GM18951 (cell line): ENCODE measurements around the gene TDRD10.

Experiments
- POLR2A ChIP-seq: IDR thresholded peaks from 4 replicates; pipeline ENCODE4 v1.6.1; 2011; ENCODE audit warnings: mild to moderate bottlenecking; ENCODE audit not compliant: insufficient read length, insufficient read depth; ENCODE audit errors: extremely low read depth
- in situ Hi-C: fragments of 300-500 bp; cut with MboI; formaldehyde crosslinking; loops from one replicate; pipeline ENCODE4 v1.12.0; 2022; ENCODE audit warnings: low sequenced_read_pairs, mixed read lengths, inconsistent platforms; ENCODE audit not compliant: unreplicated experiment

Gene TDRD10

DNA sequence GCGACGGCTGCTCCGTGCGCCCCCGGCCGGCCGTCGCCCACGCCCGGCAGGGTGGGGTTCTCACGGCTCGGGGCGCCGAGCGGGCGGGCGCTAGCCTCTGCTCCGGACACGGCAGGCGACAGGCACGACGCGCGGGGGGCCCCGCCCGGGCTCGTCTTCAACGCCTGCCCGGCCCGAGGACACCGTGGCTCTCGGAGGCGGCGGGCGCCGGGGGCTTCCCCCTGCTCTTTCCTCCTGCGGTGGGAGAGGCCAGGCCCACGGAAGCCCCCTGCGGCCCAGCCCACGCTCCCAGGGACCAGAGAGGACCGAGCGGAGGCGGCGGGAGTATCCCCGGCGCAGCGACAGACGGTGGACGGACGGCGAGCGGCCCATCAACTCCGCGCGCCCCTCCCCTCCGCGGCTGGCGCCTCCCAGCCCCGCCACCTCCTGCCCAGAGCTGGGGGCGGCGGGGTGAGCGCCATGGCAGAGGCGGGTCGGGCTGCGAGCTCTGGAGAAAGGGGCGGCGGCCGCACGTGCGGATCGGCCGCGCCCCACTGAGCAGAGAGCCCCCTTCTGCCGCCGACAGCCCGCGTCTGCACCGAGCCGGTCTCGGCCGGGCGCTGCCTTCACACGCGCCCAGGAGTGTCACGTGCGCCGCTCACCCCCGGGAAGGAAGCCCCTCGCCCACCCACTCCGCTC is at the start of gene TDRD10, which contains the start of gene SHE:
Gene TDRD10 (plus strand): TSS at position 154 of the 678 bp plus-strand sequence. CDS start 4,685 bp downstream, outside the sequence.
Gene SHE (minus strand): TSS at position 347 of the 678 bp plus-strand sequence. CDS start 386 bp downstream, outside the sequence.
- in situ Hi-C loops: no loop called here
- no peak for TF ChIP-seq POLR2A

GRCh38 chr1:154453161-154453560 is 48.9 kb upstream of the TDRD10 start:
- TF ChIP-seq POLR2A: no peak
- in situ Hi-C loops: no loop called here

GRCh38 chr1:154453574-154454352 is 48.3 kb upstream of the TDRD10 start:
- in situ Hi-C loops: no loop called here

DNA sequence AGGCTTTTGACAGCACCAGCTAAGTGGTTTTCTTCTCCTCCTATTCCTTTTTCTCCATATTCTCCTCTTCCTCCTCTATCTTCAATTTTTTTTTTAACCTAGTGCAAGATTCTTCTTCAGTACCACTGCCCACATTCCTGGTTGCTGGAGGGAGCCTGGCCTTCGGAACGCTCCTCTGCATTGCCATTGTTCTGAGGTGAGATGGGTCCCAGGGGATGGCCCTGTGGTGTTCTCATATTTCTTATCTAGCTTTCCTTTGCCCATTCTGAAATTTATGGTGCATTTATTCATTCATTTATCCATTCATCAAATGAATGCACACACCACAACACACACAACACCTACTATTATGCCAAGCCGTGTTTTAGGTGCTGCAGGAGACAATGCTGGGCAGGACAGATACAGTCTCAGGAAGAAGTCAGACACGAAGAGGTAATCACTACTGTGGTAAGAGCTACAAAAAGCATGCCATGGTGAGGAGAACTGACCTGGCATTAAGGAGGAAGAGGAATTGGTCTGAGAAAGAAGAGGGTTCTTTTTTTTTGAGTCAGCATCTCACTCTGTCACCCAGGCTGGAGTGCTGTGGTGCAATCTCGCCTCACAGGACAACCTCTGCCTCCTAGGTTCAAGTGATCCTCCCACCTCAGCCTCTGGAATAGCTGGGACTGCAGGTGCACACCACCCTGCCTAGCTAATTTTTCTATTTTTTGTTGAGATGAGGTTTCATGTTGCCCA is 47.5 kb upstream of the TDRD10 start:
- in situ Hi-C loops: no loop called here
- TF ChIP-seq POLR2A: no peak

More at GRCh38 chr1:154453574-154454352, 48.3 kb upstream of the TDRD10 start:
- TF ChIP-seq POLR2A: no peak

DNA sequence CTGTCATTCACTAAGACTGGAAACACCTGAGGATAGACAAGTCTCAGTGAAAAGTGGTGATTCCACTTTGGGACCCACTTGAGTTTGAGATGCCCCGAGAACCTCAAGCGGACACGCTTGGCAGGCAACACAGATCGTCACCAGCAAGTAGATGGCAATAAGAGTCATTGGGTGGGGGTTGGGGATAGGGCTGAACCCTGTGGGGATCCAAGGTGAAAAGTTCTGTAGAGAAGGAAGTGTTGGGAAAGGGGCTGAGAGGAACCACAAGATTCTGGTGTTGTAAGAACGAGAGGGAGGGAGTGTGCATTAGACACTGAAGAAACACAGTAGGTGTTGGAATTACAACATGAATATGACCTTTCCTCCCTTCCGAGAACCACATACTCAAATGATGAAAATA is 45.4 kb upstream of the TDRD10 start:
- in situ Hi-C loops: no loop called here

DNA sequence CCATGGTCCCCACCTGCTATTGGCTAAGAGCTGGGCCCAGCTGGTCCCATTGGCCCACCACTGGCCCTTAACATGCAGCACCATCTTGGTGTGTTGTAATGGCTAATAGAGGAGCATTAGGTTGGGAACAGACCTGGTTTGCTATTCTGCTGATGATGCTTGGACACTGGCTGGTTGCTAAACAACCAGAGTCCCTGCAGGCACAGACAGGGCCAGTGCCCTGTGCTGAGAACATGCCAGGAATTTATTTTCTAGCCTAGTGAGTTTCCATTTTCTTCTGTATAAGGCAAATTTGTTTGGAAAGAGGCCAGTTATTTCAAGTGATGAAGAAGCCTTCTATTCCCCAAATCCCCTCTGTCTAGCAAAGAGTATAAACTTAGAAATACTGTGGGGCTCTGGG is 42.9 kb upstream of the TDRD10 start:
- in situ Hi-C loops: no loop called here
- TF ChIP-seq POLR2A: no peak

More for the DNA sequence above, 45.4 kb upstream of the TDRD10 start:
- TF ChIP-seq POLR2A: no peak

DNA sequence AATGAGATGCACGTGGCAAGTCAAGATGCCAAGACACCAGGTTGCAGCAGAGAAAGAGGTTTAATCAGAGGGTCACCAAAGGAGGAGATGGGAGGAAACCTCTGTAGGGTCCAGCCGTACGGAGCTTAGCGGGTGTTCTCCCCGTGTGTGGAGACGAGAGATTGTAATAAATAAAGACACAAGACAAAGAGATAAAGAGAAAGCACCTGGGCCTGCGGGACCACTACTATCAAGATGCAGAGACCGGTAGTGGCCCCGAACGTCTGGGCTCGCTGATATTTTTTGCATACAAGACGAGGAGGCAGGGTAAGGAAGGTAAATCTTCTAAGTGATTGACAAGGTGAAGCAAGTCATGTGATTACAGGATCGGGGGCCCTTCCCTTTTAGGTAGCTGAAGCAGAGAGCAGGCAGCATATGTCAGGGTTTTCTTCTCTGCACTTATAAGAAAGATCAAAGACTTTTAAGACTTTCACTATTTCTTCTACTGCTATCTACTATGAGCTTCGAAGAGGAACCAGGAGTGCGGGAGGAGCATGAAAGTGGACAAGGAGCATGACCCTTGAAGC is 41.2 kb upstream of the TDRD10 start:
- no peak for TF ChIP-seq POLR2A
- in situ Hi-C loops: no loop called here

DNA sequence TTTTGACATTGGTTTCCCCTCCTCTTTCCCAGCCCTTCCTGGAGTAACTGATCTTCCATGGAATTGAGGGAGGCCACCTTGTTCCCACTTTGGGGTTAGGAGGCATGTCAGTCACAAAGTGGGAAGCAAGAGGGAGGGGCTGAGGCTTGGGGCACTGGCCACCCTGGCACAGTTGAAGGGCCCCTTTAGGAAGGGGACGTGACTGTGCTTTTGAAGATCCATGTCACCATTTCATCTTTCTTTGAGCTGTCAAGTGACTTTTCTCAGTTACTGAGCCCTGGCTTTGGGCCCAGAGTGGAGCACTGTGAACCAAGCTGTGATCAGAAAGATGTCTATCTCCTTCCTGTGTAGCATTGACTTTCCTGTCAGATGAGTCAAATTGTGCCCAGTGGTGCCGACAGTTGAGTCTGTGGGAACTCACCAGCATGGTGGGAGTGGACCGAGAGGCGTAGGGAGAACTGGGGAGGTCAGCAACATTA is 38.5 kb upstream of the TDRD10 start:
- TF ChIP-seq POLR2A: no peak
- in situ Hi-C loops: no loop called here

DNA sequence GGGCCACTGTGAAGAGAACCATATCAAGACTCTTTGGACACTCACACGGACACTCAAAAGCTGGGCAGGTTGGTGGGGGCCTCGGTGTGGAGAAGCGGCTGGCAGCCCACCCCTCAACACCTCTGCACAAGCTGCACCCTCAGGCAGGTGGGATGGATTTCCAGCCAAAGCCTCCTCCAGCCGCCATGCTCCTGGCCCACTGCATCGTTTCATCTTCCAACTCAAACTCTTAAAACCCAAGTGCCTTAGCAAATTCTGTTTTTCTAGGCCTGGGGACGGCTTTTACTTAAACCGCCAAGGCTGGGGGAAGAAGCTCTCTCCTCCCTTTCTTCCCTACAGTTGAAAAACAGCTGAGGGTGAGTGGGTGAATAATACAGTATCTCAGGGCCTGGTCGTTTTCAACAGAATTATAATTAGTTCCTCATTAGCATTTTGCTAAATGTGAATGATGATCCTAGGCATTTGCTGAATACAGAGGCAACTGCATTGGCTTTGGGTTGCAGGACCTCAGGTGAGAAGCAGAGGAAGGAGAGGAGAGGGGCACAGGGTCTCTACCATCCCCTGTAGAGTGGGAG is 36.3 kb upstream of the TDRD10 start:
- no peak for TF ChIP-seq POLR2A

DNA sequence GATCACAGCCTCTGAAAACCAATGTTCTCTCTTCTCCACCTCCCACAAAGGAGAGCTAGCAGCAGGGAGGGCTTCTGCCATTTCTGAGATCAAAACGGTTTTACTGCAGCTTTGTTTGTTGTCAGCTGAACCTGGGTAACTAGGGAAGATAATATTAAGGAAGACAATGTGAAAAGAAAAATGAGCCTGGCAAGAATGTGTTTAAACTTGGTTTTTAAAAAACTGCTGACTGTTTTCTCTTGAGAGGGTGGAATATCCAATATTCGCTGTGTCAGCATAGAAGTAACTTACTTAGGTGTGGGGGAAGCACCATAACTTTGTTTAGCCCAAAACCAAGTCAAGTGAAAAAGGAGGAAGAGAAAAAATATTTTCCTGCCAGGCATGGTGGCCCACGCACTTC is 35.8 kb upstream of the TDRD10 start:
- TF ChIP-seq POLR2A: no peak
- in situ Hi-C loops: no loop called here

More for the DNA sequence above, 36.3 kb upstream of the TDRD10 start:
- in situ Hi-C loops: no loop called here

- TF ChIP-seq POLR2A: no peak
- in situ Hi-C loops: no loop called here
These were observed 35.0 kb upstream of the TDRD10 start for GRCh38 chr1:154466921-154467417.

DNA sequence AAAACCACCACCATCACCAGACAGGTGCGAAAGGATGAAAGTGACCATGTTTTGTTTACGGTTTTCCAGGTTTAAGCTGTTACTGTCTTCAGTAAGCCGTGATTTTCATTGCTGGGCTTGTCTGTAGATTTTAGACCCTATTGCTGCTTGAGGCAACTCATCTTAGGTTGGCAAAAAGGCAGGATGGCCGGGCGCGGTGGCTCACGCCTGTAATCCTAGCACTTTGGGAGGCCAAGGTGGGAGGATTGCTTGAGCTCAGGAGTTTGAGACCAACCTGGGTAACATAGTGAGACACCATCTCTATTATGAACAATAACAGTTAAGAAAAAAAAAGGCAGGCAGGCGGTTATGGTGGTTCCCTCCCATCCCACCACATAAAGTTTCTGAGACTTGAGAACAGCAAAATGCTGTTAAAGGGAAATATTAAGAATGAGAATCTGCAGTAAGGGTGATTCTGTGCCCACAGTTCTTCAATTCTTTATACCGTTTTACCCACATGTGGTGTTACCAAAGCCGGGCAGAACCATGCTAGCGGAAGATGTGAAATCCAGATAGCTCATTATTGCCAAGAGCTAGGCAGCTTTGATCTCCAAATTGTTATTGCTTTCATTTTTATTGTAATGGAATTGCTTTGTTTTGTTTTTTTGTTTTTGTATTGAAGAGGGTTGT is 34.5 kb upstream of the TDRD10 start:
- in situ Hi-C loops: no loop called here
- no peak for TF ChIP-seq POLR2A
